NAMALWA (cell line): Measurements from ENCODE around the gene DNAAF1.
A peak's percentile ranks its signal among the peaks of the same experiment; 100 is the strongest.

Source experiments
- DNase-seq: peaks from one replicate; pipeline ENCODE4 v3.0.0-alpha.2; 2015; ENCODE audit warnings: low spot score

Gene DNAAF1

GRCh38 chr16:84124257-84125073, 20.6 kb upstream of the DNAAF1 start:
- no peak for DNase-seq

DNA sequence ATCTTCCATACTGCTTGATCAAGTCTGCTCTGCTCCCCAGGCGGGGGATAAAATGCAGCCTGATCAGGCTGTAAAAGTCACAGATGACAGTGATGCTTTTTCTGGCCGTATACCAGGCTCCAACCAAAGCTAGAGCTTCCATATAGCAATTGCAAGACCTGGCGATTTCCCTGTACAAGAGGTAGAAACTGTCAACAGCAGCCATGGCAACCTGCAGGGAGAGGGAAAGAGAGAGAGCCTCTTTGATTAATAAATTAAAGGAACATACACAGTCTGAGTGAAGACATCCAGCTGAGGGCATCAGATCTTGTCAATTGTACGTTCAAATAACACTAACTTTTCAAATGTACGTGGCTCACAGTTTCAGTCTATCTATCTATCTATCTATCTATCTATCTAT, 14.0 kb upstream of the DNAAF1 start:
- no peak for DNase-seq

GRCh38 chr16:84132527-84133285, 12.4 kb upstream of the DNAAF1 start:
- DNase-seq, result no peak

DNA sequence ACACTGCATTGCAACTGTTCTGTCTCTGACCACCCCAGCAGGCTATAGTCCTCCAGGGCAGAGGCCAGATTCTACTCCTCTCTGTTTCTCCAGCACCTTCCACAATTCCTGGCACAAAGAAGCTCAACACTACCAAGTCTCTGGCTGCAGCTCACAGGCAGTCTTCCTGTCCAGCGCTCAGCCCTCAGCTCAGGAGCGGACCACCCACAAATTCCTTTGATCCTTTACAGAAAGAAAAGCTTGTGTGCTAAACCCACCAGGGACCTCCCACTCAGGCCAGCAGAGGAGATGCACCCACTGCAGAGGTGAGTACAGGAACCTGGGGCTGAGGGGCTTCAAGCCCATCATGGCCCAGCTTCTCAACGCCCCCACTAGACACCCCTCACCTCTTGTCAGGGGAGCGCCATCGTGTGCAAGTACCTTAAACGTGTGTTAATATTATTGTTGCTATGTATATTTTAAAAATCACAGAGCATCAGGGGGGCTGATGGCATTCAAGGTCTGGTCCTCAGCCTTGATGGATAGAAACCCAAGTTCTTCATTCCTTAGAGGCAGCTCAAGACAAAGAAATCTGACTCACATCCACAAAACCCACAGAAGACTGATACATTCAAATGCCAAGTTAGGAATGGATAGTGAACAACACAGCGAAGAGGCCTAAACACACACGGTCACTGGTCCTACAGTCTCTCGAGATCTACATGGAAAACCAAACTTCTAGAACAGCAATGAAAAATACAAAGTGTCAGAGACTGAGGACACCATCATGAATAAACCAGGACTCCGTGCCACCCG, 8.6 kb upstream of the DNAAF1 start:
- no peak for DNase-seq

DNA sequence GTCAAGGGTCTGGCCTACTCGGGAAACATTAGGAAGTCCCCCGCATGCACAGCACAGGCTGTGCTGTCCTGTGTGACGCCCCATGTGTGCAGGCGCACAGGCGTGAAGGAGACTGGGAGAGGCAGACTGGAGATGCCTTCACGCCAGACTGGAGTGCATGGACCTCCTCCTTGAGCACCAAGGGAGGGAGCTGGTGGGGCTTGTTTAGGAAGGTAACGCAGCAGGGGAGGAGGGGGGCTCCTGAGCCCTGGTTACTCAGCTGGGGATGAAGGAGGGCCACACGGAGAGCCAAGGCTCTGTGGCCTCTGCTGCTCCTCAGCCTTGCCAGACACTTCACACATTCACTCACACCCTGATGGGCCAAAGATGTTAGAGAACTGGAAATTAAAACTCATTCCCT, 7.8 kb upstream of the DNAAF1 start:
- no peak for DNase-seq

DNA sequence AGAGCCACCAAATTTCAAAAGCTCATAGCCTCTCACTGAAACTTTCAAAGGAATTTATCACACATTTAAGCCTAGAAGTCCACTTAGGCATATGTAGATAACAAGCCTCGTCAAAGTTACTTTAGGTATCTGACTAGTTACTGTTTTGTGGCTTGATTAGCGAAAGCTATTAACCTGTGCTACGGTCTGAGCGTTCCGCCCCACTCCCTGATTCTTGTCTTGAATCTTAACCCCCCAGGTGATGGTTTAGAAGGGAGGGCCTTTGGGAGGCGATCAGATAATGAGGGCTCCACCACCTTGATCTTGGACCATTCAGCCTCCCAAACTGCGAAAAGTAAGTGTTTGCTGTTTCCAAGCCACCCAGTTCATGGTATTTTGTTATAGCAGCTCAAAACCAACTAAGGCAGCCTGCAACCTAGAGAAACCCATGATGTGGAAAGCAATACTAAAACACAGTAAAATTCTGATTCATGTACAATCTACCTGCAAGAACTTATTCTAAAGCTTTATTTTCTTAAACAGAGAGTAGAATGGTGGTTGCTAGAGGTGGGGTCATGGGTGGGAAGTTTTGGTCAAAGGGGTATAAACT, 7.2 kb upstream of the DNAAF1 start:
- no peak for DNase-seq

- DNase-seq, result no peak
These were observed 6.6 kb upstream of the DNAAF1 start for GRCh38 chr16:84138500-84138823.

DNA sequence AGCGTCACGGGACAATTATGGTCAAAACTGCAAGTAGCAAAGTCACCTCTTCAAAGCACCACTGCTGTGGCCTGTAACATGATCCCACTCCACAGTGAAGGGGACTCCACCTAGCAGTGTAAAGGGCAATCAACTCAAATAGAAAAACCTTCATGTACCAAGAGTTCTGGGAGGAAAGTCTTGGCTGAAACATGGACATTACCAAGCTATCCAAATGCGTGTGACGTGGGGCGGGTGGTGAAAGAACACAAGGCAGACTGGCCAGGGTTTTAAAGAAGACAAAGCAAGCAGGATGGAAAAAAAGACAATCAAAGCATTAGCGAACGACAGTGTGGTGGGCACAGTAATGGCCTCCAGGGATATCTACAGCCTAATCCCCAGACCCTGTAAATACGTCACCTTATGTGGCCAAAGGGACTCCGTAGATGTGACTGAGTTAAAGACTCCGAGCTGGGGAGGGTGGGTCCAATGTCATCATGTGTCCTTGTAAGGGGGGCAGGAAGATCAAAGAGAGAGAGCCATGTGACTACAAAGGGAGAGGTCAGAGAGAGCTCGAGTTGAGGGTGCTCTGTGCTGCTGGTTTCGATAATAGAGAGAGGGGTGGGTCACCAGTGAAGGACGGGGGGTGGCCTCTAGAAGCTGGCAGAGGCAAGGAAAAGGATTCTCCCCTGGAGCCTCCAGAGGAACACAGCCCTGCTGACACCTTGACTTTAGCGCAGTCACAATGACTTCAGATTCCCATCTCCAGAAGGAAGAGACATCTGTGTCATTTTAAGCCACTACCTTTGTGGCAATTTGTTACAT, 6.1 kb upstream of the DNAAF1 start:
- DNase-seq, result no peak

DNA sequence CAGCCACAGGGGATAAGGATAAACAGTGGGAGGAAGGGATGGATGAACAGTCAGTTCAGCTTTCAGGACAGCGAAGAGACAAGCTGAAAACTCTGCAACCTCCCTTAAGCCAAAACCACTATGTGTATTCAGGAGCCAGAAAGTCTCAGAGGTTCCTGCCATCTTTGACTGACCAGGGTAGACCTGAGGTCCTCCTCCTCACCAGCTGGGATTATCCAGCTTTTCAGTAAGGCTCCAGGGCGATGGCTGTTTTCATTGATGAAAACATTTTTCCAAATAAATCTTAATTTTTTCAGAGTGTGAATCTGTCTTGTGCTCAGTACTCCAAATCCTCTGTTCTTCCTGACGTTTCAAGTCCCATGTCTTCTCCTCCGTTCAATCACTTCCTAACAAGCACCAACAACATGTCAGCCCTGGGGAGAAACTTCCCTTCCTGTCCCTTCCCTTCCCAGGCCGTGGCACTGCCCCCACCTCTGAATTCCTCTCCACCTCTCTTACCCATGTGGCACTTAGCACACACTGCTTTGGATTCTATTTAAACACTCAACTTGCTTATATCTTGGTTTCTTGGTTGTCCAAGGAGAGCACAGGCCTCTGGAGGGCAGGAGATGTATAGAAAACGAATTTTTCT, 5.4 kb upstream of the DNAAF1 start:
- DNase-seq, result no peak

DNA sequence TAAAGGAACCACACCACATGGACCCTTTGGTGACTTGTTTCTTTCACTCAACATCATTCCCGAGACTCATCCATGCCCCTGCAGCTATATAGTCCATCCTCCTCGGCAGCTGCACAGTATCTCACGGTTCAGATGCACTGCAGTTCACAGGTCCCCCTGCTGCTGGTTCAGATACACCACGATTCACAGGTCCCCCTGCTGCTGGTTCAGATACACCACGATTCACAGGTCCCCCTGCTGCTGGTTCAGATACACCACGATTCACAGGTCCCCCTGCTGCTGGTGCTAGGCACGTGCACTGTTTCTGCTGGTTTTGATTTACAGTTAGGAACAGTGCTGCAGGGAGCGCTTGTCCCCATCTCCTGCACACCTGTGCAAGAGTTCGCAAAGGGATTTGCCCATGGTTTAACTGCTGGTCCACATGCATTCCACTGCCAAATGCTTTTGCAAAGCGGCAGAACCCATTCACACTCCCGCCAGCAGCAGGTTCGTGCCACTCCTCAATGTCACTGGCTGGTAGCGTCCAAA, 3.9 kb upstream of the DNAAF1 start:
- DNase-seq, result peak; percentile 78

DNA sequence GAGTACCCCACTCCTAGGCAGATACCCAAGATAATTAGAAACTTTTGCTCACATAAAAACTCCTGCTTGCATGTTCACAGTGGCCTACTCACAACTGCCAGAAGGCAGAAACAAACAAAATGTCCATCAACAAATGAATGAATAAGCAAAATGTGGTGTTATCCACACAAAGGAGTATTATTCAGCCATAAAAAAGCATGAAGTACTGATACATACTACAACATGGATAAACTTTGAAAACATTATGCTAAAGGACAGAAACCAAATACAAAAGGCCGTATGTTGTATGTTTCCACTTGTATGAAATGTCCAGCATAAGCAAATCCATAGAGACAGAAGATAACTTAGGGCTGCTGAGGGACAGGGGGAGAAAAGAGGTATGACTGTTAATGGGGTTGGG, 2.0 kb upstream of the DNAAF1 start:
- no peak for DNase-seq

- DNase-seq, result no peak
These were observed 1.3 kb upstream of the DNAAF1 start for GRCh38 chr16:84143784-84144199.

DNA sequence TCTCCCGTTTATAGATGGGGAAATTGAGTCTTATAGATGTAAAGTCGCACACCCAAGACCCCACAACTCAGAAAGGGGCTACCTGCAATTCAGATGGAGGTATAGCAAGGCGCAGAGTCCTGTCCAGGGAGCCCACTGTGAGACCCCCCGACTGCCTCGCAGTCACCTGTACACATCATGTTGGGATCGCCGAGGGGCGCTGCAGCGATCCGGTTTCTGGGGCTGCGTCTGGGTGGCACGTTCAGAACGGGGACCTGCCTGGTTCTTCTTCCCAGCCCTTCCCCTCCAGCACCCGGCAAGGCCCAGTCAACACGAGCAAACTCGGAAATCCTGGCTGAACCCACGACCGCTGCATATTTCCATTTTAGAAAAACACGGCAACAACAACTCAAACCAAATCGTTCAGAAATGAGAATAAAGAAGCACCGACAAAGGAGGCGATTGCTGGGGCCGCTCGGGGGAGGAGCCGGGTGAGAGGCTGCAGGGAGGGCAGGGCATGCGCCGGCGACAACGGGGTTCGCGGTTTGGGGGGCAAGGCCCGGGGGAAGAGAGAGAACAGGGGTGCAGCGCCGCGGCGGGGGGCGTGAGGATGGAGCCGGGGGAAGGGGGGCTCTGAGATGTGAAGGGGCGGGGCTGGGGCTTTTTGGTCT, 774 bp upstream of the DNAAF1 start:
- DNase-seq, result peak; percentile 68

DNA sequence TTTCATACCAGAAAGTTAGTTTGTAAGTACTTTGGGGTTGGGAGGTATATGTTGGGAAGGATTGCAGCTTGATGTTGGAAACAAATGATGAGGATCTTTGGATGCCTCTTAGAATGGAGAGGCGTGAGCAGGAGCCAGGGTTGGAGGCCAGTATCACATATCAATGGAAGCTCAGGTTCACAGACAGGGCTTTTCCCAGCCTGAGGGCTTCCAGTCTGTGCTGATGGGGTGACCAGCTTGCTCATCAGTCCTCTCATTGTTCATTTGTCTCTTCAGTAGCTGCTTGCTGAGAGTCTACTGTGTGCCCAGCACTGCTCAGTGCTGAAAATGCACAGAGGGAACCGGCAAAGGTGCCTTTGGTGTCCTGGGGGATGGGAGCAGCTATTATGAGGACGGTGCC, 5.8 kb downstream of the DNAAF1 start:
- no peak for DNase-seq

DNA sequence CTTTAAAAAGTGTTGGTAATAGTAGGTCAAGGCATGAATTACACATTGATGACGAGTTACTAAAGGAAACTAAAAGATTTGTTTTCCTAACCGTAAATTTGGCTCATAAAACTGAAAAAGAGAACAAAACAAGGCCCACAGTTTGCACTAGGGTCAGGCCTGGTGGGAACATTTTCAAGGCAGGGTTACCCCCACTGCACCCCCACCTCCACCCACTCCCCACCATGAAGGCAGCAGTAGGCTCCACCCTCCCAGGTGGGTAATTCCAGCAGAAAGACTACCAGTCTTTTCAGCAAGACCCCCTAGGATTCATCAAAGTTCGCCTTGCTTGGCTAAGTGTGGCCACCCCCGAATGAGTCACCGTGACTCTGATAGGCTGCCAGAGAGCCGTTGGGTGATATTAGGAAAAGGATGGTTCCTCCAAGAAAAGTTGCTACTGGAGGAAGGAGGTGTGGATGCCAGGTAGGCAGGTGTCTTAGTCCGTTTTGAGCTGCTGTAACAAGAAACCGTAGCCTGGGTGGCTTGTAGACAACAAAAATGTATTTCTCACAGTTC, 8.6 kb downstream of the DNAAF1 start:
- DNase-seq, result no peak

- DNase-seq, result no peak
These were observed 10.1 kb downstream of the DNAAF1 start for GRCh38 chr16:84155226-84155625.

- no peak for DNase-seq
These were observed 10.7 kb downstream of the DNAAF1 start for GRCh38 chr16:84155771-84156170.

GRCh38 chr16:84156342-84156784, 11.3 kb downstream of the DNAAF1 start:
- DNase-seq, result no peak

DNA sequence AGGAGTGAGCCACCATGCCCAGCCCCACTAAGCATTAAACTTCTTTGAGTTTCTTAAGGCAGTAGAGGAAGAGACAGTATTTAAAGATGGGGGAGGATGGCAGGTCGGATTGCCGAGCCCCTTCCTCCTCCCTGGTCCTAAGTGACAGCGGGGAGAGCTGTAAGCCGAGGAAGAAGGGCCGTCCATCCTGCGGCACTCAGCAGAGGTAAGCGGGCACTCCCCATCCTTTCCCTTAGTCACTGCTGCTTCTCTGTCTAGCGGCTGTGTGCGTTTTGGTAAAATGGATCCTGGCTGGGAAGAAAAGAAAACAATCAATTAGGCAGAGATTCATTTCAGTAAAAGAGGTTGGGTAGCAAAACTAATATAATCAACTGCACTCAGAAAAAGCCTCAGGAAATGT, 13.9 kb downstream of the DNAAF1 start:
- DNase-seq, result no peak

DNA sequence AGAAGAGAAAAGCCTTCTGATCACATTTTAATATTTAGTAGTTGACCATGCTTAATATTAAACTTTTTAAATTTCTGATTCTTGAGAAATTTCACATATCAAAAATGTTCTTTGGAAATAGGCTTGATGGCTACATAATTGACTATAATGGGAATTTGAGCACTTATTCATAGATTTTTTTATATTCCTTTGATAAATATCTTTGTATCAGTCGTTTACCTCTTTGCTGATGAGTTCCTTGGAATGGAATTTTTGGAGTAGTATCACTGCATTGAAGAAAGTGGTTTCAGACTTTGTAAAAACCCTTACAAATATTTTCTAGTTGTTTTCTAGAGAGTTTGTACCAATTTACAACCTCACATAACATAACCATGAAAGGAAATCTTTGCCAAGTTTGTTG, 14.7 kb downstream of the DNAAF1 start:
- DNase-seq, result no peak
